GM18951 (cell line): ENCODE data around the gene LRRC74B.
"Not testable (repeated sequence)": the region's sequence is repeated elsewhere in the genome, so short reads cannot be mapped to it uniquely, and the experiment has no call there.

Source experiments
- POLR2A ChIP-seq: IDR thresholded peaks from 4 replicates; pipeline ENCODE4 v1.6.1; 2011; ENCODE audit warnings: mild to moderate bottlenecking; ENCODE audit not compliant: insufficient read length, insufficient read depth; ENCODE audit errors: extremely low read depth
- in situ Hi-C: fragments of 300-500 bp; cut with MboI; formaldehyde crosslinking; loops from one replicate; pipeline ENCODE4 v1.12.0; 2022; ENCODE audit warnings: low sequenced_read_pairs, mixed read lengths, inconsistent platforms; ENCODE audit not compliant: unreplicated experiment

Gene LRRC74B

DNA sequence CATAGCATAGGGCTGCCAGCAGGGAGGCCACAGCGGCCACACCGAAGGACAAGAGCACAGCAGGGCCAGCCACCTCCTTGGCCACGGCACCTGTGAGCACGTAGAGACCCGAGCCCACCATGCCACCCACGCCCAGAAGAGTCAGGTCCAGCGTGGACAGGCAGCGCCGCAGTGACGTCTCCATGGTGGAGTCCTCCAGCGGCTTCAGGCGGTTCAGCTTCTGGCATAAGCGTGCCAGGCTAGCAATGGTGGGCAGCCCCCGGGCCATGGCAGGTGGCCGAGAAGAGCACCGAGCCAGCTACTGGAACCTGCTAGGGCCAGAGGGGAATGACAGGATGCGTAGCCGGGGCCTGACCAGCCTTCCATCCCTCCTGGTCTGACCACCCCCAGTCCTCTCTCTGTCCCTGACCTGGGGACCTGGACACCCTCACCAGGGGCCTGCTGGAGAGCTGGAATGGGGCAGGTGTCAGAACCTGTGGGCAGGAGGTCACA, 14.2 kb upstream of the LRRC74B start:
- in situ Hi-C loops, result no loop called here
- TF ChIP-seq POLR2A, result no peak

DNA sequence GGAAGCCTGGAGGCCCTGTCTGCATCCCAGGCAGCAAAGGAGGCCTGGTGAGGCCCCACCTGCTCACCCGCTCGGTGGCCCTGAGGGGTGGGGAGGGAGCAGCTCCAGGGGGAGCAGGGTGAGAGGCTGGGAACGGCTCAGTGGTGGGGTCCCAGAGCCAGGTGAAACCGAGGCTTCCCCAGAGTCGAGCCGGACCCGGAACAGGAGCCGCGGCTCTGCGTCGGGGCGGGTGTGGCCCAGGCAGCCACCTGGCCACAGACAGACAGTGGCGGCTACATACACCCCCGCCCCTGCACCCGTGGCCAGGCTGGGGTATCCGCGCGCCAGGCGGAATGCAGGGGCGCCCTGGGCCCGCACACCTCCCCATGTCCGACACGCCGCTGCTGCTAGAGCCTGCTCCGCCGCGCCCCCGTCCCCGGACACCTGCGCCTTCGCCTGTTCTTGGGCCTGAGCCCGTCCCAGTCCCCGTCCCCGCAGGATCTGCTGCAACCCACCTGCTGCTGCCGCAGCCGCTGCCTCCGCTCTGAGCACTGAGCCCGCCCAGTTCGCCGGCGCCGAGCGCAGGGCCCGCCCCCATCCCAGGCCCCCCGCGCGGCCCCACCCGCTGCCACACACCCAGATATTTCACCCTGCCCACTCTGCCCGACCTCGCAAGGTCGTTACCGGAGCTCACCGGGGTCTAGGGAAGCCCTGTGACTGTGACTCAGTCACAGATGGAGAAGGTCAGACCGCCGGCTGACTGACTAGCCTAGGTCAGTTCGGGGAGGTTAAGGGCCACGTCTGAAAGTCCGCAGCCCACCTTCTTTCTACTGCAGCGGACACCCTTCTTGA, 13.5 kb upstream of the LRRC74B start, which contains the start of gene SLC7A4:
Gene SLC7A4, minus strand, starts transcription at position 525 of the 831 bp plus-strand sequence. CDS start 749 bp downstream, outside the sequence.
- in situ Hi-C loops, result no loop called here
- TF ChIP-seq POLR2A, result no peak

DNA sequence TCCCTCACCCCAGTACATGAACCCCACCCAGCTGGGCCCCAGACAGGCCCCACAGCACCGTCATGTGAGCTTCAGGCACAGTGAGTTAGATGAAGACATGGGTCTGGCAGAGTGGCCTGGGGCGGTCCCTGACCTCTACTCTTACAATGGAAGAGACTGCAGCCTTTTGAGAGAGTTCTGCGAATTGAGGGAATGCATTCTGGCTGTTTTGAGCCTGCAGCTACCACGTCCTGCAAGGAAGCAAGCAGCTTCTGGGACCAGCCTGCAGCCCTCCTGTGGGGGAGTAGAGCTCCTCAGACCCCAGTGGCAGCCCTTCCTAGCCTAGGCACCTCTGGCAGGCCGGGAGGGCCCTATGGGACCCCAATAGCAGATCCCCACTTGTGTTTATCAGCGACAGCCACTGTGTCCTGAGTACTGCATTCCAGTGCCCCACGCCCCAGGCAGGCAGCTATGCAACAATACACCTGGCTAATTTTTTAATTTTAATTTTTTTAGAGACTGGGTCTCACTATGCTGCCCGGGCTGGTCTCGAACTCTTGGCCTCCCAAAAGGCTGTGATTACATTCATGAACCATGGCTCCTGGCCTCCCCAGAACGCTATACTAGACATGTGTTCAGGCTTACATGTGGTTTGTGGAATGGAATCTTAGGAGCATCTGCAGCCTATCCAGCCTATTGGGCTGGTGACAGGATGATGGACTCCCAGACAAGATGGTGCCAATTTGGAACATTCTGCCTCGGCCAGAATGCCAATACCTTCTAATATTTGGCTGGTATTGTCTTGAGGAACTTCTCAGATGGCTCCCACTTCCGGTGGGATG, 12.7 kb upstream of the LRRC74B start:
- no peak for TF ChIP-seq POLR2A
- in situ Hi-C loops, result no loop called here

DNA sequence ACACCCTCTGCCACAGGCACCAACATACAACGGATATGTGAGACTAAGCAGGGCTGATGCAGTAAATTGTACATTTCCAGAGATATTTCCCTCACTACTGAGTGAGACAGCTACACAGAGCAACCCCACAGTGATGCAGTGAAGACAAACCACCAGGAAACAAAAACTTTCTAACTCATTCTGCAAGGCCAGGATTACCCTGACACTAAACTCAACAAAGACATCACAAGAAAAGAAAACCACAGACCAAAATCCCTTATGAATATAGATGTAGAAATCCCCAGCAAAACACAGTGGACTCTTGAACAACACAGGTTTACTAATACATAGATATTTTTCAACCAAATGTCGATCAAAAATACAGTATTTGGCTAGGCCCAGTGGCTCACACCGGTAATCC, 11.9 kb upstream of the LRRC74B start:
- TF ChIP-seq POLR2A, result no peak
- in situ Hi-C loops, result no loop called here

DNA sequence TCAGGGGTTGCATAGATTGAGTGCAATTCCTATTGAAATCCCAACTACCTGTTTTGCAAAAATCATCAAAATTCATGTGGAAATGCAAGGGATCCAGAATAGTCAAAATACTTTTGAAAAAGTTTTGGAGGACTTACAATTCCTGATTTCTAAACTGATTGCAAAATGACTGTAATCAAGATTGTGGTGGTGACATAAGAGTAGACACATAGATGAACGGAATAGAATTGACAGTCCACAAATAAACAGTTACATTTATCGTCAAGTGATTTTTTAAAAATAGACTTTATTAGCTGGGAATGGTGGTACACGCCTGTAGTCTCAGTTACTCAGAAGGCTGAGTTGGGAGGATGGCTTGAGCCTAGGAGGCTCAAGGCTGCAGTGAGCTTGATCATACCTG, 10.8 kb upstream of the LRRC74B start:
- in situ Hi-C loops, result no loop called here
- no peak for TF ChIP-seq POLR2A

DNA sequence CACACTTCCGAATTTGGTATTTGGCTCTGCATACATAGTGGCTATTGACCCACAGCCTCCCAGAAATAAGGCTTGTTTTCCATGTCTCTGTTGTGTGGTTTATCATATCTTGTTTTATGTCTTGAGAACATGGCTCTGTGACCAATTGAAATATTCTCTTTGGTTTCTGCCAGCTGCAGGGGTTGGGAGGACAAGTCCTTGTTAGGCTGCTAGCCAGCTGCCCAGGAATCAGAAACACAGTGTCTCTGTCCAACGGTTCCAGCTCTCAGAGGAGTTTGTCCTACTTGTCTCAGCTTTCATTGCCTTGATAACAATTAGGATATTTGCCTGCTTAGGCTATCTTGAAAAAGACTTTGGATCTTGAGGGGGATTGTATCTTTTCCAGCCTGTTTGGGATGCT, 7.3 kb upstream of the LRRC74B start:
- TF ChIP-seq POLR2A, result no peak
- in situ Hi-C loops, result no loop called here

DNA sequence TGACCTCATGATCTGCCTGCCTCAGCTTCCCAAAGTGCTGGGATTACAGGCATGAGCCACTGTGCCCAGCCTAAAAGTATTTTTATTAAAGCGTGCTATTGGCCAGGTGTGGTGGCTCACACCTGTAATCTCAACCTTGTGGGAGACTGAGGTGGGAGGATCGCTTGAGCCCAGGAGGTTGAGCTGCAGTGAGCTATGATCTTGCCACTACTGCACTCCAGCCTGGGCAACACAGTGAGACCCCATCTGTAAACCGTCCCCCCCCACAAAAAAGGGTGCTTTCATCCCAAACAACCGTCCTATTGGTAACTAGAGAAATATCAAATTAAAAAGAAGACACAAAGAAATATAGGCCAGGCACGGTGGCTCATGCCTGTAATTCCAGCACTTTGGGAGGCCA, 6.6 kb upstream of the LRRC74B start:
- in situ Hi-C loops, result not testable (repeated sequence)

DNA sequence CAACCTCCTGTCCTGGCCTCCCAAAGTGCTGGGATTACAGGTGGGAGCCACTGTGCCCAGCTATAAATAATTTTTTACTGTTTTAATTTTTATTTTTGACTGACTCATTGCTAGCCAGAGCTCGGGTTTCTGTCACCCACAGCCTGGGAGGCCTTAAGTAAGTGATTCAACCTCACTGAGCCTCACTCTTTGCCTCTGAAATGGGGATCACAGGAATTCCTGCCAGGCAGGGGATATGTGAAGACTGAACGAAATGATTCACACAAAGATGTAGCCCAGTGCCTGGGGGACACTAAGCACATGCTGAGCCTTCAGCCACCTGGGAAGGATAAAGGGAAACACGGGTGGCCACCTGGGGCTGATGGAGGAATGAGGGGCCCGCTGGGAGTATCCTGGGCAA, 3.8 kb upstream of the LRRC74B start:
- no peak for TF ChIP-seq POLR2A
- in situ Hi-C loops, result no loop called here

DNA sequence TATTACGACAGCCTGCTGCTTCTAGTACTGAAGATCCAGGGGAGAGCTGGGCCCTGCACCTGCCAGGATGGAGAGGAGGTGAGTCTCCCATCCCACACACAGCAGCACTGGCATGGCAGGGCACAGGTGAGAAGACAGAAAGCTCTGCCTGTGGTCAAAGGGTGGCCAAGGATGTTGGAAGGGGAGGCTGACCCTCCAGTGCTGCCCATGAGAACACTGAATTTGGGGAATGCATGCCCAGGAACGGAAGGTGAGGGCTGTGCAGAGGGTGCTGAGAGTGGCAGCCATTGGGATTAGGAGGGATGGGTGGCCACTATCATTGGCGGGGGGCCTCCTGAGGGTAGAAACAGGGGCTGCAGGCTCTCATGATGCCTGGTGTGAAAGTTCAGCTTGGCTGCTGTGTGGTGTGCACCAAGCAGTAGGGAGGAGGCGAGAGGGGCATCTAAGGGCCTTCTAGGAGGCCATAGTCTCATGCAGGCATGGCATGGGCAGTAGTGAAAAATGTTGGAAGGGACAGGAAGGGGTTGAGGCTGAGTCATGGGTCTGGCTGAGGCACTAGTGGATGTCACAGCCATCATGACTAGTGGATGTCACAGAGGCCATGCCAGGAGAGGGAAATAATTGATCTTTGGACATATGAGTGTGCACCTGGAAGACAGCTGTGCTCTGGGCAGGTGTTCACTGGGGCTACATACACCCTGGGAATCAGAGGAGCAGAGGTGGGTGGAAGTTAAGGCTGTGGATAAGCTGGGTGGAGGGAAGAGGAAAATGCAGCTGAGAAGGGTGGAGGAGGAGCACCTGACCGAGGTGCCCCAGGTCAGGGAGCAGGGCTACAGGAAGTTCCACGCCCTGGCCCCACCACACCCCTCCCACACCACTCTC, 2.5 kb upstream of the LRRC74B start:
- TF ChIP-seq POLR2A, result no peak

DNA sequence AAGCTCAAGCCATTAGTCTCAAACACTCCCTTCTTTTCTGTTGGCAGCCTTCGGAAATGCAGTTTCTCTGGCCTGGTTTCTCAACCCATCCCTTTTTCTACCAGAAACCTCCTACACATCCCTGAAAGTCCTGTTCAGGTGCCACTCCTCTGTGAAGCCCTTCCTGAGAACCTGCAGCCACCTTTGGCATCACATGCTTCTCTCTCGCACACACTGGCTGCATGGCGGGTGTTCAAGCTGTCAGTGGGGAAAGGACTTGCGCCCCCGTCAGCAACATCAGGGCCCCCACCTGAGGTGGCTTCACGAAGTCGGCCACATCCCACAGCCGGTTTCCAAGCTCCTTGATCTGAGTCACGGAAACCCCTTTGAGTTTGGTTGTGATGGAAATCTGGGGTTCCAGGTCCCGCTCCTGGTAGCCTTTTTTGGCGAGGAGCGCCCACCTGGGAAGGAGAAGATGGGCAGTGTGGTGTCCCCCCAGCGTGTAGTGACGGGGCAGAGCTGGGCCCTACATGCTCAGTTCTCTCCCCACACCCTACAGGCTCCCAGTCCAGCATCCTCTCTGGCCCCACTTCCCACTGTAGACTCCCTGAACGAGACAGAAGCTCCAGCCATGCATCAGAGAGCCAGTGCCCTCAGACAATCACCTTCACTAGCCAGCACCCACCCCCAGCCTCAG, 1.7 kb upstream of the LRRC74B start:
- in situ Hi-C loops, result no loop called here
- TF ChIP-seq POLR2A, result no peak

More for the DNA sequence above, 2.5 kb upstream of the LRRC74B start:
- in situ Hi-C loops, result no loop called here

DNA sequence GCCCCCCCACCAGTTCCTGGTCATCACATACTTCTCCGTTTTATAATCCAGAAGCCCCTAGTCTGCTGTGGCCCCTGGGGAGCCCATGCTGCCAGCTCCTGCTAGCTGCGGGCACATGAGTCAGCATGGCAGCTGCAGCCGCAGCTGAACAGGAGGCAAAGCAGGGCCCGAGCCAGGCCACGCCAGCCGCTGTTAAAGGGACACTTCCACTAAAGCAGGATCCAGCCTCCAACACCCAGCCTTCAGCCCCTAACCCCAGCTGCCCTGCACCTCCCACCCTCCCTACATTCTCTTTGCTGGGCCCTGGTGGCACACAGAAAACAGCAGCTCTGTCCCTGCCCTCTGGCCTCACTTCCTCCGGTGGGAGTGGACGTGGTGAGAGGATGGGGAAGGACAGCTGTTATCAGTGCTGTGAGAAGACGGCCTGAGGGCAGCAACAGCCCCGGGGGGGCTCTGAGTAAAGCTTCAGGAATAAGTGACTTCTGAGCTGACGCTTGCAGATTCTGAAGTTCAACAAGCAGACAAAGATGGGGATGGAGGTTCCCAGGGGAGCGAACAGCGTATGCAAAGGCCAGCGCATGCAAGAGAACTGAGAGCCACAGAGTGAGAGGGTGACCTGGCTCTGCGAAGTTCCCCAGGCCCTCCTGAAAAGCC, 688 bp upstream of the LRRC74B start:
- in situ Hi-C loops, result no loop called here
- TF ChIP-seq POLR2A, result no peak
